GM12864 (cell line): ENCODE measurements around the gene OLR1.

Experiments
- DNase-seq: peaks from one replicate; pipeline ENCODE4 v3.0.0-alpha.2; 2011; ENCODE audit warnings: low read depth
- H3K4me3 ChIP-seq: 2 replicates; pipeline ENCODE4 v1.5.1; 2011; ENCODE audit warnings: mild to moderate bottlenecking, low read depth, low read length, control low read depth
- CTCF ChIP-seq: IDR thresholded peaks from 2 replicates; pipeline ENCODE4 v1.5.1; 2011; ENCODE audit warnings: low read depth, mild to moderate bottlenecking, moderate library complexity, low read length, control low read depth, inconsistent platforms; ENCODE audit errors: missing control alignments

Gene OLR1

GRCh38 chr12:10135126-10135525, 36.8 kb downstream of the OLR1 start:
- no peak for DNase-seq
- no peak for TF ChIP-seq CTCF
- H3K4me3 ChIP-seq: no peak overlapping the region

- no peak for TF ChIP-seq CTCF
- H3K4me3 ChIP-seq: no peak overlapping the region
- DNase-seq: no peak
Observed at GRCh38 chr12:10132850-10133370, 39.0 kb downstream of the OLR1 start.

- TF ChIP-seq CTCF: no peak
- DNase-seq: no peak
- H3K4me3 ChIP-seq: no peak overlapping the region
Observed at GRCh38 chr12:10131111-10131690, 40.7 kb downstream of the OLR1 start.

- no peak for TF ChIP-seq CTCF
- H3K4me3 ChIP-seq: no peak within 1 kb of the TSS
- peak; percentile 43 for DNase-seq
Observed at GRCh38 chr12:10130042-10130441, 41.9 kb downstream of the OLR1 start, which contains the start of gene CLEC7A. Gene CLEC7A (minus strand): TSS chr12:10130199. CDS start chr12:10130082, 117 bp downstream.

GRCh38 chr12:10128687-10129086, 43.2 kb downstream of the OLR1 start:
- no peak for TF ChIP-seq CTCF
- no peak for DNase-seq
- H3K4me3 ChIP-seq: no peak overlapping the region

- no peak overlapping the region for H3K4me3 ChIP-seq
- no peak for TF ChIP-seq CTCF
- DNase-seq: no peak
Observed at GRCh38 chr12:10126413-10126812, 45.5 kb downstream of the OLR1 start.

- TF ChIP-seq CTCF: no peak
- H3K4me3 ChIP-seq: no peak overlapping the region
- no peak for DNase-seq
Observed at GRCh38 chr12:10122689-10123088, 49.2 kb downstream of the OLR1 start.
